HEK293 (cell line): ENCODE measurements around the gene ACTA2.

ENCODE experiments used
- CTCF ChIA-PET: fragments of 350-600 bp; formaldehyde crosslinking; extraction: SDS; loops from one replicate; lab custom pipeline; 2021; ENCODE audit warnings: antibody characterized with exemption; lab: Yijun Ruan, JAX
- POLR2A ChIA-PET: fragments of 300-600 bp; formaldehyde crosslinking; extraction: SDS; loops from one replicate; lab custom pipeline; 2020; ENCODE audit warnings: antibody characterized with exemption, inconsistent platforms; lab: Yijun Ruan, JAX
- H3K27ac ChIP-seq: fragments of 200-500 bp; sonication (Bioruptor generic); 2 replicates; pipeline ENCODE4 v1.5.1; 2014; ENCODE audit warnings: low read depth, low read length, control low read depth, inconsistent platforms; ENCODE audit errors: extremely low read depth
- H3K36me3 ChIP-seq, 2 experiments: fragments of 200-500 bp in 1 of 2; sonication (Bioruptor generic) in 1 of 2; 1 replicate in 1 of 2; 2 replicates in 1 of 2; pipeline ENCODE4 v1.5.1; 2014 to 2017; ENCODE audit warnings: inconsistent platforms in 2 of 2, low read length in 2 of 2; ENCODE audit not compliant: control insufficient read depth in 2 of 2, insufficient read depth in 1 of 2
- H3K4me1 ChIP-seq: fragments of 200-500 bp; sonication (Bioruptor generic); 2 replicates; pipeline ENCODE4 v1.5.1; 2014; ENCODE audit warnings: mild to moderate bottlenecking, low read length, inconsistent platforms; ENCODE audit not compliant: control insufficient read depth, insufficient read depth
- H3K4me3 ChIP-seq: 2 replicates; pipeline ENCODE4 v1.5.1; 2011; ENCODE audit warnings: low read depth, mild to moderate bottlenecking, control low read depth, low read length, moderate library complexity
- H3K9me3 ChIP-seq: fragments of 200-500 bp; sonication (Bioruptor generic); 2 replicates; pipeline ENCODE4 v1.5.1; 2014; ENCODE audit warnings: low read depth, low read length, inconsistent platforms; ENCODE audit not compliant: control insufficient read depth, insufficient read depth
- BCL11B ChIP-seq: fragments of 450-650 bp; formaldehyde crosslinking; IDR thresholded peaks from 2 replicates; pipeline ENCODE4 v1.5.1; 2016; ENCODE audit warnings: low read depth, missing biosample characterization, missing genetic modification characterization
- GLIS2 ChIP-seq: fragments of 450-650 bp; formaldehyde crosslinking; IDR thresholded peaks from 2 replicates; pipeline ENCODE4 v1.5.1; 2016; ENCODE audit warnings: missing biosample characterization, missing genetic modification characterization
- SP2 ChIP-seq: fragments of 450-650 bp; formaldehyde crosslinking; IDR thresholded peaks from 2 replicates; pipeline ENCODE4 v1.5.1; 2016; ENCODE audit warnings: missing biosample characterization, missing genetic modification characterization
- TRIM28 ChIP-seq: IDR thresholded peaks from 2 replicates; pipeline ENCODE4 v1.6.1; 2011; ENCODE audit warnings: low read length, control low read depth, borderline replicate concordance
- YY1 ChIP-seq: fragments of 450-650 bp; formaldehyde crosslinking; IDR thresholded peaks from 2 replicates; pipeline ENCODE4 v1.5.1; 2018; ENCODE audit warnings: missing biosample characterization, missing genetic modification characterization
- ZBTB11 ChIP-seq: fragments of 450-650 bp; formaldehyde crosslinking; conservative IDR thresholded peaks from 2 replicates; pipeline ENCODE4 v1.5.1; 2016; ENCODE audit warnings: low read depth, missing biosample characterization, missing genetic modification characterization
- ZBTB49 ChIP-seq: fragments of 450-650 bp; formaldehyde crosslinking; IDR thresholded peaks from 2 replicates; pipeline ENCODE4 v1.5.1; 2016; ENCODE audit warnings: missing biosample characterization, missing genetic modification characterization, low read depth
- ZNF112 ChIP-seq: fragments of 450-650 bp; formaldehyde crosslinking; IDR thresholded peaks from 2 replicates; pipeline ENCODE4 v1.5.0; 2017; ENCODE audit warnings: missing biosample characterization, missing genetic modification characterization
- ZNF544 ChIP-seq: fragments of 450-650 bp; formaldehyde crosslinking; IDR thresholded peaks from 2 replicates; pipeline ENCODE4 v1.5.0; 2017; ENCODE audit warnings: missing biosample characterization, missing genetic modification characterization
- ZNF555 ChIP-seq: fragments of 450-650 bp; formaldehyde crosslinking; conservative IDR thresholded peaks from 2 replicates; pipeline ENCODE4 v1.5.1; 2017; ENCODE audit warnings: missing biosample characterization, mild to moderate bottlenecking, missing genetic modification characterization, inconsistent platforms
- ZNF660 ChIP-seq: fragments of 450-650 bp; IDR thresholded peaks from 2 replicates; pipeline ENCODE4 v1.5.1; 2018; ENCODE audit warnings: missing biosample characterization, mild to moderate bottlenecking, missing genetic modification characterization
- ZNF777 ChIP-seq: fragments of 450-650 bp; formaldehyde crosslinking; IDR thresholded peaks from 2 replicates; pipeline ENCODE4 v1.5.1; 2017; ENCODE audit warnings: missing biosample characterization, missing genetic modification characterization, borderline replicate concordance
- ZNF837 ChIP-seq: fragments of 450-650 bp; formaldehyde crosslinking; IDR thresholded peaks from 2 replicates; pipeline ENCODE4 v1.5.1; 2016; ENCODE audit warnings: missing biosample characterization, missing genetic modification characterization
- TF ChIP-seq, protein P1 (sequence below): fragments of 450-650 bp; formaldehyde crosslinking; IDR thresholded peaks from 2 replicates; pipeline ENCODE4 v1.5.1; 2016; ENCODE audit warnings: missing biosample characterization, missing genetic modification characterization
- TF ChIP-seq, protein P2 (sequence below): fragments of 450-650 bp; formaldehyde crosslinking; IDR thresholded peaks from 2 replicates; pipeline ENCODE4 v1.5.1; 2017; ENCODE audit warnings: missing biosample characterization, mild to moderate bottlenecking, missing genetic modification characterization, moderate library complexity
- TF ChIP-seq, protein P3 (sequence below): fragments of 450-650 bp; formaldehyde crosslinking; IDR thresholded peaks from 2 replicates; pipeline ENCODE4 v1.5.1; 2016; ENCODE audit warnings: missing biosample characterization, missing genetic modification characterization
- TF ChIP-seq, protein P4 (sequence below): fragments of 450-650 bp; formaldehyde crosslinking; IDR thresholded peaks from 2 replicates; pipeline ENCODE4; 2016; ENCODE audit warnings: missing biosample characterization, missing genetic modification characterization
- TF ChIP-seq, protein P5 (sequence below): fragments of 450-650 bp; formaldehyde crosslinking; IDR thresholded peaks from 2 replicates; pipeline ENCODE4 v1.5.1; 2016; ENCODE audit warnings: missing biosample characterization, missing genetic modification characterization

ACTA2 gene

GRCh38 chr10:88991161-88991898 lies 38.8 kb upstream of the ACTA2 start (continued):
- TF ChIP-seq GLIS2 (peak; percentile 69), ZNF544 (tag by site-specific recombination) (no peak), TRIM28 (no peak)

DNA sequence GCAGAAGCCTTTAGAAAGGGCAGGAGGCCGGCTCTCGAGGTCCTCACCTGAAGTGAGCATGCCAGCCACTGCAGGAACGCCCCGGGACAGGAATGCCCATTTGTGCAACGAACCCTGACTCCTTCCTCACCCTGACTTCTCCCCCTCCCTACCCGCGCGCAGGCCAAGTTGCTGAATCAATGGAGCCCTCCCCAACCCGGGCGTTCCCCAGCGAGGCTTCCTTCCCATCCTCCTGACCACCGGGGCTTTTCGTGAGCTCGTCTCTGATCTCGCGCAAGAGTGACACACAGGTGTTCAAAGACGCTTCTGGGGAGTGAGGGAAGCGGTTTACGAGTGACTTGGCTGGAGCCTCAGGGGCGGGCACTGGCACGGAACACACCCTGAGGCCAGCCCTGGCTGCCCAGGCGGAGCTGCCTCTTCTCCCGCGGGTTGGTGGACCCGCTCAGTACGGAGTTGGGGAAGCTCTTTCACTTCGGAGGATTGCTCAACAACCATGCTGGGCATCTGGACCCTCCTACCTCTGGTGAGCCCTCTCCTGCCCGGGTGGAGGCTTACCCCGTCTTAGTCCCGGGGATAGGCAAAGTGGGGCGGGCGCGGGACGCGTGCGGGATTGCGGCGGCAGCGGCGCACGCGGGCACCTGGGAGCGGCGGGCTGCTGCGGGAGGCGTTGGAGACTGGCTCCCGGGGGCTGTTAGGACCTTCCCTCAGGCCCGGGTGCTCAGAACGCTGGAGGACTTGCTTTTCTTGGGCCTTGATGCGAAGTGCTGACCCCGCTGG lies 38.0 kb upstream of the ACTA2 start, which contains the start of gene FAS:
FAS (plus strand) TSS at position 415 of the 777 bp plus-strand sequence; CDS start at position 494, 79 bp downstream.
- peaks cover 16% of the 10 kb centered on the region for H3K4me1 ChIP-seq
- H3K36me3 ChIP-seq, result peaks cover 0 to 3% of the 10 kb centered on the region in 2 experiments; a peak in 1 of 3 replicates
- POLR2A ChIA-PET, result interaction anchor here (0.5 to 1.9 kb wide), 9 partner anchors 8 to 385 kb away, joined by 3 to 11 read pairs (median 5); partner anchors contain the start of genes LIPA and STAMBPL1
- peak within 1 kb of the TSS; percentile 86 for H3K4me3 ChIP-seq
- H3K27ac ChIP-seq, result peak within 1 kb of the TSS; percentile 97
- no peaks in the 10 kb centered on the region for H3K9me3 ChIP-seq
- CTCF ChIA-PET, result interaction anchor here (0.6 to 7.4 kb wide), 21 partner anchors 12 to 425 kb away, joined by 3 to 137 read pairs (median 3); no protein-coding TSS in a partner anchor
- TF ChIP-seq ZNF837 (tag by site-specific recombination) (no peak), YY1 (no peak), BCL11B (no peak), ZBTB11 (tag by site-specific recombination) (no peak; the same call in 1 of the 2 replicates), ZBTB49 (no peak), ZNF660 (tag by site-specific recombination) (no peak), ZNF112 (tag by site-specific recombination) (no peak), ZNF555 (no peak), ZNF544 (tag by site-specific recombination) (no peak), SP2 (tag by site-specific recombination) (peak; percentile 76), ZNF777 (tag by site-specific recombination) (0 out of 2 replicates have a peak, but pooled peaks have one; percentile 11)
- TF ChIP-seq, protein P1, sequence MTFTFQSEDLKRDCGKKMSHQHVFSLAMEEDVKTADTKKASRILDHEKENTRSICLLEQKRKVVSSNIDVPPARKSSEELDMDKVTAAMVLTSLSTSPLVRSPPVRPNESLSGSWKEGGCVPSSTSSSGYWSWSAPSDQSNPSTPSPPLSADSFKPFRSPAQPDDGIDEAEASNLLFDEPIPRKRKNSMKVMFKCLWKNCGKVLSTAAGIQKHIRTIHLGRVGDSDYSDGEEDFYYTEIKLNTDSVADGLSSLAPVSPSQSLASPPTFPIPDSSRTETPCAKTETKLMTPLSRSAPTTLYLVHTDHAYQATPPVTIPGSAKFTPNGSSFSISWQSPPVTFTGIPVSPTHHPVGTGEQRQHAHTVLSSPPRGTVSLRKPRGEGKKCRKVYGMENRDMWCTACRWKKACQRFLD, result no peak
- TF ChIP-seq, protein P2, sequence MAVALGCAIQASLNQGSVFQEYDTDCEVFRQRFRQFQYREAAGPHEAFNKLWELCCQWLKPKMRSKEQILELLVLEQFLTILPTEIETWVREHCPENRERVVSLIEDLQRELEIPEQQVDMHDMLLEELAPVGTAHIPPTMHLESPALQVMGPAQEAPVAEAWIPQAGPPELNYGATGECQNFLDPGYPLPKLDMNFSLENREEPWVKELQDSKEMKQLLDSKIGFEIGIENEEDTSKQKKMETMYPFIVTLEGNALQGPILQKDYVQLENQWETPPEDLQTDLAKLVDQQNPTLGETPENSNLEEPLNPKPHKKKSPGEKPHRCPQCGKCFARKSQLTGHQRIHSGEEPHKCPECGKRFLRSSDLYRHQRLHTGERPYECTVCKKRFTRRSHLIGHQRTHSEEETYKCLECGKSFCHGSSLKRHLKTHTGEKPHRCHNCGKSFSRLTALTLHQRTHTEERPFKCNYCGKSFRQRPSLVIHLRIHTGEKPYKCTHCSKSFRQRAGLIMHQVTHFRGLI, result no peak
- TF ChIP-seq, protein P3, sequence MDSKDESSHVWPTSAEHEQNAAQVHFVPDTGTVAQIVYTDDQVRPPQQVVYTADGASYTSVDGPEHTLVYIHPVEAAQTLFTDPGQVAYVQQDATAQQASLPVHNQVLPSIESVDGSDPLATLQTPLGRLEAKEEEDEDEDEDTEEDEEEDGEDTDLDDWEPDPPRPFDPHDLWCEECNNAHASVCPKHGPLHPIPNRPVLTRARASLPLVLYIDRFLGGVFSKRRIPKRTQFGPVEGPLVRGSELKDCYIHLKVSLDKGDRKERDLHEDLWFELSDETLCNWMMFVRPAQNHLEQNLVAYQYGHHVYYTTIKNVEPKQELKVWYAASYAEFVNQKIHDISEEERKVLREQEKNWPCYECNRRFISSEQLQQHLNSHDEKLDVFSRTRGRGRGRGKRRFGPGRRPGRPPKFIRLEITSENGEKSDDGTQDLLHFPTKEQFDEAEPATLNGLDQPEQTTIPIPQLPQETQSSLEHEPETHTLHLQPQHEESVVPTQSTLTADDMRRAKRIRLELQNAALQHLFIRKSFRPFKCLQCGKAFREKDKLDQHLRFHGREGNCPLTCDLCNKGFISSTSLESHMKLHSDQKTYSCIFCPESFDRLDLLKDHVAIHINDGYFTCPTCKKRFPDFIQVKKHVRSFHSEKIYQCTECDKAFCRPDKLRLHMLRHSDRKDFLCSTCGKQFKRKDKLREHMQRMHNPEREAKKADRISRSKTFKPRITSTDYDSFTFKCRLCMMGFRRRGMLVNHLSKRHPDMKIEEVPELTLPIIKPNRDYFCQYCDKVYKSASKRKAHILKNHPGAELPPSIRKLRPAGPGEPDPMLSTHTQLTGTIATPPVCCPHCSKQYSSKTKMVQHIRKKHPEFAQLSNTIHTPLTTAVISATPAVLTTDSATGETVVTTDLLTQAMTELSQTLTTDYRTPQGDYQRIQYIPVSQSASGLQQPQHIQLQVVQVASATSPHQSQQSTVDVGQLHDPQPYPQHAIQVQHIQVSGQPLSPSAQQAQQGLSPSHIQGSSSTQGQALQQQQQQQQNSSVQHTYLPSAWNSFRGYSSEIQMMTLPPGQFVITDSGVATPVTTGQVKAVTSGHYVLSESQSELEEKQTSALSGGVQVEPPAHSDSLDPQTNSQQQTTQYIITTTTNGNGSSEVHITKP (tag by site-specific recombination), result no peak; the same call in 1 of the 2 replicates
- TF ChIP-seq, protein P4, sequence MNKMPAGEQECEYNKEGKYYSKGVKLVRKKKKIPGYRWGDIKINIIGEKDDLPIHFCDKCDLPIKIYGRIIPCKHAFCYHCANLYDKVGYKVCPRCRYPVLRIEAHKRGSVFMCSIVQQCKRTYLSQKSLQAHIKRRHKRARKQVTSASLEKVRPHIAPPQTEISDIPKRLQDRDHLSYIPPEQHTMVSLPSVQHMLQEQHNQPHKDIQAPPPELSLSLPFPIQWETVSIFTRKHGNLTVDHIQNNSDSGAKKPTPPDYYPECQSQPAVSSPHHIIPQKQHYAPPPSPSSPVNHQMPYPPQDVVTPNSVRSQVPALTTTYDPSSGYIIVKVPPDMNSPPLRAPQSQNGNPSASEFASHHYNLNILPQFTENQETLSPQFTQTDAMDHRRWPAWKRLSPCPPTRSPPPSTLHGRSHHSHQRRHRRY (tag by site-specific recombination), result no peak
- TF ChIP-seq, protein P5, sequence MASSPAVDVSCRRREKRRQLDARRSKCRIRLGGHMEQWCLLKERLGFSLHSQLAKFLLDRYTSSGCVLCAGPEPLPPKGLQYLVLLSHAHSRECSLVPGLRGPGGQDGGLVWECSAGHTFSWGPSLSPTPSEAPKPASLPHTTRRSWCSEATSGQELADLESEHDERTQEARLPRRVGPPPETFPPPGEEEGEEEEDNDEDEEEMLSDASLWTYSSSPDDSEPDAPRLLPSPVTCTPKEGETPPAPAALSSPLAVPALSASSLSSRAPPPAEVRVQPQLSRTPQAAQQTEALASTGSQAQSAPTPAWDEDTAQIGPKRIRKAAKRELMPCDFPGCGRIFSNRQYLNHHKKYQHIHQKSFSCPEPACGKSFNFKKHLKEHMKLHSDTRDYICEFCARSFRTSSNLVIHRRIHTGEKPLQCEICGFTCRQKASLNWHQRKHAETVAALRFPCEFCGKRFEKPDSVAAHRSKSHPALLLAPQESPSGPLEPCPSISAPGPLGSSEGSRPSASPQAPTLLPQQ (tag by site-specific recombination), result peak; percentile 89
